ENCODE measurements around the gene CFAP206.
A peak's percentile ranks its signal among the peaks of the same experiment; 100 is the strongest.

Gene CFAP206

DNA sequence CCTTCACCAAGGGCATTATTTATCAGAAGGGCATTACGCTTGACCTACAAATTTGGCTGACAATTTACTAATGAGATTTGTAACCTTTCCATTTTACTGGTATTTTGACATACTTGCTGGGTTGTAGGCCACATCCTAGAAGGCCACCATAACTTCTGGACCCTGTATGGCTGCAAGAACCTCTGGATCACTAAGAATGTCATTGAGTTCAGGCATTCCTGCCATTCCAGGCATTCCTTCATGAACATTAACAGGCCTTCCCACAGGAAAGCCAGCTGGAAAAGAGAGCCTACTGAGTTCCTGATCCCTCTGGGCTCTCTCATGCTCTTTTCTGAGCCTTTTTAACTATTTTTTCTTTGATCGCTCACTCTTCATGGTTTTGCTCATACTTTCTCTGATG, 36.6 kb downstream of the CFAP206 start:
- TF ChIP-seq, protein P1, sequence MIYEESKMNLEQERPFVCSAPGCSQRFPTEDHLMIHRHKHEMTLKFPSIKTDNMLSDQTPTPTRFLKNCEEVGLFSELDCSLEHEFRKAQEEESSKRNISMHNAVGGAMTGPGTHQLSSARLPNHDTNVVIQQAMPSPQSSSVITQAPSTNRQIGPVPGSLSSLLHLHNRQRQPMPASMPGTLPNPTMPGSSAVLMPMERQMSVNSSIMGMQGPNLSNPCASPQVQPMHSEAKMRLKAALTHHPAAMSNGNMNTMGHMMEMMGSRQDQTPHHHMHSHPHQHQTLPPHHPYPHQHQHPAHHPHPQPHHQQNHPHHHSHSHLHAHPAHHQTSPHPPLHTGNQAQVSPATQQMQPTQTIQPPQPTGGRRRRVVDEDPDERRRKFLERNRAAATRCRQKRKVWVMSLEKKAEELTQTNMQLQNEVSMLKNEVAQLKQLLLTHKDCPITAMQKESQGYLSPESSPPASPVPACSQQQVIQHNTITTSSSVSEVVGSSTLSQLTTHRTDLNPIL (CRISPR knock-in tag; IDR thresholded peaks at IDR 0.05; ENCODE audit: low read depth) = no peak
- TF ChIP-seq, protein P2, sequence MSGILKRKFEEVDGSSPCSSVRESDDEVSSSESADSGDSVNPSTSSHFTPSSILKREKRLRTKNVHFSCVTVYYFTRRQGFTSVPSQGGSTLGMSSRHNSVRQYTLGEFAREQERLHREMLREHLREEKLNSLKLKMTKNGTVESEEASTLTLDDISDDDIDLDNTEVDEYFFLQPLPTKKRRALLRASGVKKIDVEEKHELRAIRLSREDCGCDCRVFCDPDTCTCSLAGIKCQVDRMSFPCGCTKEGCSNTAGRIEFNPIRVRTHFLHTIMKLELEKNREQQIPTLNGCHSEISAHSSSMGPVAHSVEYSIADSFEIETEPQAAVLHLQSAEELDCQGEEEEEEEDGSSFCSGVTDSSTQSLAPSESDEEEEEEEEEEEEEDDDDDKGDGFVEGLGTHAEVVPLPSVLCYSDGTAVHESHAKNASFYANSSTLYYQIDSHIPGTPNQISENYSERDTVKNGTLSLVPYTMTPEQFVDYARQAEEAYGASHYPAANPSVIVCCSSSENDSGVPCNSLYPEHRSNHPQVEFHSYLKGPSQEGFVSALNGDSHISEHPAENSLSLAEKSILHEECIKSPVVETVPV (CRISPR knock-in tag; IDR thresholded peaks at IDR 0.05) = no peak
- TF ChIP-seq BACH2 (CRISPR knock-in tag; IDR thresholded peaks at IDR 0.05; ENCODE audit: borderline replicate concordance) = no peak
- TF ChIP-seq TCF4 (CRISPR knock-in tag; IDR thresholded peaks at IDR 0.05; ENCODE audit: borderline replicate concordance) = no peak
- no peak for TF ChIP-seq ZNF70 (CRISPR knock-in tag; IDR thresholded peaks at IDR 0.05)
- no peak for TF ChIP-seq GLIS3 (CRISPR knock-in tag; IDR thresholded peaks at IDR 0.05)
- TF ChIP-seq, protein P3, sequence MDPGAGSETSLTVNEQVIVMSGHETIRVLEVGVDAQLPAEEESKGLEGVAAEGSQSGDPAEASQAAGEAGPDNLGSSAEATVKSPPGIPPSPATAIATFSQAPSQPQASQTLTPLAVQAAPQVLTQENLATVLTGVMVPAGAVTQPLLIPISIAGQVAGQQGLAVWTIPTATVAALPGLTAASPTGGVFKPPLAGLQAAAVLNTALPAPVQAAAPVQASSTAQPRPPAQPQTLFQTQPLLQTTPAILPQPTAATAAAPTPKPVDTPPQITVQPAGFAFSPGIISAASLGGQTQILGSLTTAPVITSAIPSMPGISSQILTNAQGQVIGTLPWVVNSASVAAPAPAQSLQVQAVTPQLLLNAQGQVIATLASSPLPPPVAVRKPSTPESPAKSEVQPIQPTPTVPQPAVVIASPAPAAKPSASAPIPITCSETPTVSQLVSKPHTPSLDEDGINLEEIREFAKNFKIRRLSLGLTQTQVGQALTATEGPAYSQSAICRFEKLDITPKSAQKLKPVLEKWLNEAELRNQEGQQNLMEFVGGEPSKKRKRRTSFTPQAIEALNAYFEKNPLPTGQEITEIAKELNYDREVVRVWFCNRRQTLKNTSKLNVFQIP (CRISPR knock-in tag; IDR thresholded peaks at IDR 0.05; ENCODE audit: borderline replicate concordance, low read depth) = no peak
- no peak for TF ChIP-seq ESRRG (CRISPR knock-in tag; IDR thresholded peaks at IDR 0.05)
- TF ChIP-seq SNAI2 (CRISPR knock-in tag; IDR thresholded peaks at IDR 0.05) = no peak
- TF ChIP-seq ZC3H10 (CRISPR knock-in tag; IDR thresholded peaks at IDR 0.05) = no peak
- TF ChIP-seq ARNTL (CRISPR knock-in tag; IDR thresholded peaks at IDR 0.05; ENCODE audit: borderline replicate concordance, low read depth) = no peak
- TF ChIP-seq TOX (CRISPR knock-in tag; IDR thresholded peaks at IDR 0.05; ENCODE audit: borderline replicate concordance) = no peak
- ATAC-seq = no peak

DNA sequence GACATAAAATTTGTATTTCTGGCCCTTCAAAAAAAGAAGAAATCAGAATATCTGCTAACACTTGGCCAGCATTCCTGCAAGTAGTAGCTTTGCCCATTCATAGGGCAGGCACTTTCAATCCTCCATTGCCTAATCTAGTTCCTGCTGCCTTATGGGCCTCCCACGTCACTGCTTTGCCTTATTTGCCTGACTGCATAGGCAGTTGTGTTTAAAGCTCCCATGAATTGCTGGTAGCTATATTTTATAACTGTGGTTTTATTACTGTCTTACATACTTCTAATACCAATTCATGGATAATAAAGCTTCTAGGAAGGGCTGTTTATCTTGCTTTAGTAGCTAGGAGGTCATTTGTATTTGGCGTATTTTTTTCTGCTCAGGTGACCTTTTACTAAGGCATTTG, 57.3 kb downstream of the CFAP206 start:
- no peak for ATAC-seq
- TF ChIP-seq, protein P1 (CRISPR knock-in tag; IDR thresholded peaks at IDR 0.05; ENCODE audit: low read depth) = no peak
- no peak for TF ChIP-seq GLIS3 (CRISPR knock-in tag; IDR thresholded peaks at IDR 0.05)
- no peak for TF ChIP-seq ARNTL (CRISPR knock-in tag; IDR thresholded peaks at IDR 0.05; ENCODE audit: borderline replicate concordance, low read depth)
- no peak for TF ChIP-seq ZC3H10 (CRISPR knock-in tag; IDR thresholded peaks at IDR 0.05)
- no peak for TF ChIP-seq ZNF565 (CRISPR knock-in tag; conservative IDR thresholded peaks at IDR 0.05; ENCODE audit: low read depth)
- TF ChIP-seq SNAI2 (CRISPR knock-in tag; IDR thresholded peaks at IDR 0.05) = no peak
- no peak for TF ChIP-seq OSR1 (CRISPR knock-in tag; IDR thresholded peaks at IDR 0.05)
- no peak for TF ChIP-seq TCF4 (CRISPR knock-in tag; IDR thresholded peaks at IDR 0.05; ENCODE audit: borderline replicate concordance)

DNA sequence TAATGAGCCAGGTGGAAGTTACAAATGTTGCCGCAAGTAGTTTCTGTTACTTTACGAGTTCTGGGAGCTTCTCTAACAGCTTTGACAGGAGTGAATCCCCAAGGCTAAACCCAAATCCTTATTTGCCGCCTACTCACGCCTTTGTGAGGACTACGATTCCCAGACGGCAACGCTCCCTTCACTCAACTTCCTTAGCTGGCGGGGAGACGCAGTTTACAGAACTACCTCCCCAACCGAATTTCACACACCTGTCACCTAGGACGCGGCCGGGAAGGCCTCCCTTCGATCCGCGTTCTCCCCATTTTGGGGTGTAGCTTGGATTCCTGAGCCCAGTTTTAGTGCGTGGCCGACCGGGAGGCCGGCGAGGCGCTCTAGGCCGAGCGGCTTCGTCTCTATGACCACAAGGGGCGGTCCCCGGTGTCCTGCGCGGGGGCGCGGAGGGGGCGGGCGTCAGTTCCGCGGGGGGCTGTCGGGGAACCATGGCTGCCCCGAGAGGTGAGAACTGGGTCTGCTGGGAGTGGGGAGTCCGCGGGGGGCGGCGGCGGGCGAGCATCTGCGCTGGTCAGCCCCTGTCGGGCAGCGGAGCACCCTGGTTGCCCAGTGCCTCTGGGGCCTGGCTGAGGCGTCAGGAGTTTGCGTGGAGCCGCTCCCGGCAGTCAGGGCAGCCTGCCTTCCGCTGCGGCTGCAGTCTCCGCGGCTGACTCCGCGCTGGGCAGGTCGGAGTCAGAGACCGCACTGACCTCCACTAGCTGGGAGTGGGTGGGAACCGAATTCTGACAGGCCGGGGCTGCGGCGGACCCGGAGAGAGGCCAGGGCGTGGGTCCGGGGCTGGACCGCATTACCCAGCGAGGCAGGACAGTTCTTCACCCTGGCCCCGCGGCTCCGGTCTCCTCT, 65.0 kb downstream of the CFAP206 start, which contains the start of gene SLC35A1:
Gene SLC35A1 (plus strand): TSS at position 450 of the 894 bp plus-strand sequence. CDS start 30 bp downstream, at position 480.
- peak; percentile 95 for ATAC-seq
- peak; percentile 74; the same call in 1 of the 2 replicates for TF ChIP-seq ZFP3 (CRISPR knock-in tag; IDR thresholded peaks at IDR 0.05)
- TF ChIP-seq ZNF565 (CRISPR knock-in tag; conservative IDR thresholded peaks at IDR 0.05; ENCODE audit: low read depth) = no peak
- 0 out of 2 replicates have a peak, but pooled peaks have one; percentile 43 for TF ChIP-seq CSDC2 (CRISPR knock-in tag; IDR thresholded peaks at IDR 0.05)
- TF ChIP-seq TSHZ2 (CRISPR knock-in tag; IDR thresholded peaks at IDR 0.05) = peak; percentile 43; the same call in 1 of the 2 replicates
- no peak for TF ChIP-seq ARNTL (CRISPR knock-in tag; IDR thresholded peaks at IDR 0.05; ENCODE audit: borderline replicate concordance, low read depth)
